Colonic mucosa (tissue), 4 donors: ENCODE results near the gene OSBPL7. TPM values are rescaled to one million over a fixed set of nuclear protein-coding genes. Genes with fewer than 3 reads are reported as not detected.

Experiments
- DNase-seq: peaks from one replicate; pipeline ENCODE4 v3.0.0-alpha.2; 2020
- H3K27ac ChIP-seq: fragments of 200-600 bp; one replicate; pipeline ENCODE4 v1.8.0; 2021
- H3K27me3 ChIP-seq: fragments of 200-600 bp; one replicate; pipeline ENCODE4 v1.8.0; 2021
- H3K36me3 ChIP-seq: fragments of 200-600 bp; one replicate; pipeline ENCODE4 v1.8.0; 2021
- H3K4me1 ChIP-seq: fragments of 200-600 bp; one replicate; pipeline ENCODE4 v1.8.0; 2021; ENCODE audit warnings: mild to moderate bottlenecking
- H3K4me3 ChIP-seq: fragments of 200-600 bp; one replicate; pipeline ENCODE4 v1.8.0; 2021
- H3K9ac ChIP-seq, 2 donors: one replicate each; pipeline ENCODE4 v1.7.0; 2013; ENCODE audit warnings: control low read depth in 2 of 2, low read depth in 2 of 2, low read length in 2 of 2
- H3K9me3 ChIP-seq: fragments of 200-600 bp; one replicate; pipeline ENCODE4 v1.8.0; 2021
- intact Hi-C: fragments of 100-400 bp; cut with DNase I; formaldehyde crosslinking; loops from one replicate; pipeline ENCODE4 v1.14.1; 2022
- total RNA-seq, 2 donors: library from RNA; stranded (reverse); fragmentation: NEBNext Ultra II Directional in 1 of 2; extraction: Animal tissue kit (Norgen Biotek cat#: 25700) in 1 of 2; gene quantifications; one replicate each; pipeline ENCODE4 v1.2.1, GENCODE V29; 2021
- TF ChIP-seq, protein P1 (sequence below): fragments of 200-600 bp; IDR thresholded peaks from one replicate; pipeline ENCODE4 v1.8.0; 2022; ENCODE audit warnings: antibody characterized with exemption, mild to moderate bottlenecking
- donor health status: healthy.
- donor health status: DM: no; HTN: no; CAD: no.
- donor health status: DM: no; HTN: no; CAD: no.

OSBPL7 gene
- total RNA-seq, 2 donors from 2014 or later: 34.8 to 93.6 TPM

DNA sequence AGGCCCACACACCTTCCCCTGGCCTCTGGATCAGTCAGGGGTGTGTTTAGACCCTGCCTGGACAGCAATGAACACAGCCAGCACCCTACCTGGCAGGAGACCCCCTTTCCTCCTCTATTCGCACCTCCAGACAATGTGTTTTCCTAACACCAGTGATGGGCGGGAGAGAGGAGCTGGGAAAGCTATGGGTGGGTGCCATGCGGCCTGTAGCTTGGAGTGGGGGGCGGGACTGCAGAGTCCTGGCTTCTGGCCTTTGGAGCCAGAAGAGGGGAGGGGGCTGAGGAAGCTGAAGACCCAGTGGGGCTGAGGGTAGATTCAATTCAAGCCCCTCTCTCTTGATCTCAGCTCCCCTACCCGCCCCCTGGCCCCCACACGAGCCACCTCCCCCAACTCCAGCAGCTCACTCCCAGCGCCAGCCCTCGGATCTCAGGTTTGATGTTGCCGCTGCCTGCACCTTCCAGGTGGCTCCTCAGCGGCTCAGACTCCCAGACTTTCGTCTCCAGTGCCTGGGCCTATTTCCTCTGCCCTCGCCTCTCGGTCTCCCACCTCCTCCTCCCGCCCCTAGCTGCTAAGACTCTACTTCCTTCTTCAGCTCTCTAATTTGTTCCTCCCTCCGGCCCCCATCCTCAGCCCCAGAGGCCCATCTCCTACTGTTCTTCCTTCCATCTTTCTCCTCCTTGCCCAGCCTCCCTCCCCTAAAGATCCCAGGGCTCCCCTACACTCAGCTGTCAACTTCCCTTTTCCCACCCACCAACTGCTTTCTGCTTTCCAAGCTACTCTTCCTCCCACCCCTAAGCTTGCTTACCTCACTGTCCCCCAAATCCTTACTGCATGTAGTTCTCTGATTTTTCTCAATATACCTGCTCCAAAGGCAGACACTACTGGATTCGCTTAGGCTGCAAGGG lies 36.2 kb upstream of the OSBPL7 start:
- H3K27me3 ChIP-seq: peaks cover 7% of the 10 kb centered on the region
- H3K27ac ChIP-seq: no peak overlapping the region
- no peak overlapping the region for H3K9ac ChIP-seq
- H3K9me3 ChIP-seq: no peaks in the 10 kb centered on the region
- no peak overlapping the region for H3K4me3 ChIP-seq
- intact Hi-C loops: no loop called here
- TF ChIP-seq, protein P1, sequence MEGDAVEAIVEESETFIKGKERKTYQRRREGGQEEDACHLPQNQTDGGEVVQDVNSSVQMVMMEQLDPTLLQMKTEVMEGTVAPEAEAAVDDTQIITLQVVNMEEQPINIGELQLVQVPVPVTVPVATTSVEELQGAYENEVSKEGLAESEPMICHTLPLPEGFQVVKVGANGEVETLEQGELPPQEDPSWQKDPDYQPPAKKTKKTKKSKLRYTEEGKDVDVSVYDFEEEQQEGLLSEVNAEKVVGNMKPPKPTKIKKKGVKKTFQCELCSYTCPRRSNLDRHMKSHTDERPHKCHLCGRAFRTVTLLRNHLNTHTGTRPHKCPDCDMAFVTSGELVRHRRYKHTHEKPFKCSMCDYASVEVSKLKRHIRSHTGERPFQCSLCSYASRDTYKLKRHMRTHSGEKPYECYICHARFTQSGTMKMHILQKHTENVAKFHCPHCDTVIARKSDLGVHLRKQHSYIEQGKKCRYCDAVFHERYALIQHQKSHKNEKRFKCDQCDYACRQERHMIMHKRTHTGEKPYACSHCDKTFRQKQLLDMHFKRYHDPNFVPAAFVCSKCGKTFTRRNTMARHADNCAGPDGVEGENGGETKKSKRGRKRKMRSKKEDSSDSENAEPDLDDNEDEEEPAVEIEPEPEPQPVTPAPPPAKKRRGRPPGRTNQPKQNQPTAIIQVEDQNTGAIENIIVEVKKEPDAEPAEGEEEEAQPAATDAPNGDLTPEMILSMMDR: no peak
- H3K4me1 ChIP-seq: no peaks in the 10 kb centered on the region
- no peak for DNase-seq
- no peaks in the 10 kb centered on the region for H3K36me3 ChIP-seq

DNA sequence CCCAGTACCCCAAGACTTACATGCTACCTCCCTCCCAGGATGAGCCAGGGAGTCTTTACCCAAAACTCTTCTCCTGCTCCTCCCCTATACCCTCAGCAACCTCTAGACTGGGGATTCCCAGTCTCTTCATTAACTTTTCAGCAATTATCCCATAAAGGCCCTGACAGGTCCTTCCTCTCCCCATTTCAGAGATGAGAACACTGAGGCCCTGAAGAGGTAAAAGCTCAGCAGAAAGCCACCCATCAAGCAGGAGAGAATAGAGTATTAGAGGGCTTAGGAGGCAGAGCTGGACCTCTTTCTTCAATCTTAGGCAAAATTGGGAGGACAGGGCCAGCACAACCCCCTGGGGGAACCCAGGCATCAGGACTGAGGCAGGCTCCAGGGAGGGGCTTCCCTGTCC lies 35.2 kb upstream of the OSBPL7 start:
- H3K27ac ChIP-seq: no peak overlapping the region
- TF ChIP-seq, protein P1: no peak
- H3K9me3 ChIP-seq: no peaks in the 10 kb centered on the region
- no peaks in the 10 kb centered on the region for H3K36me3 ChIP-seq
- H3K4me1 ChIP-seq: no peaks in the 10 kb centered on the region
- H3K4me3 ChIP-seq: no peak overlapping the region
- H3K9ac ChIP-seq: no peak overlapping the region
- no peak for DNase-seq
- H3K27me3 ChIP-seq: peaks cover 17% of the 10 kb centered on the region
- intact Hi-C loops: no loop called here

DNA sequence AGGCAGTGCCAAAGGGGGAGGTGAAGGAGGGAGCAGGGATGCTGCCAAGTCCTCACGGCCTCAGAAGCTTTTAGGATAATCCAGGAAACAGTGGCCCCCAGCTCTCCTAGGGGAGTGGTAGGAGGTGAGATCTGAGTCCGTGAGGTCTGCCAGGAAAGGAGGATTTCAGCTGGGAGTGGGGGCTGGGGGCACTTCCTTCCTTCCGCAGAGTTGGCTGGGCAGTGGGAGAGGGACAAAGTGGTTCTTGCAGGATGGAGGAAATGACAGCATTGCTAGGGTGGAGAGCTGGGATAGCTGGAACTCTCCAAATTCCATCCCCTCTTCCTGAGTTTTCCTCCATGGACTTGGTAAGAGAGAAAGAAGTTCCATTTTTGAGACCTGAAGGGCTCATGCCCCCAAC lies 34.1 kb upstream of the OSBPL7 start:
- TF ChIP-seq, protein P1: no peak
- intact Hi-C loops: no loop called here
- no peak overlapping the region for H3K27ac ChIP-seq
- no peak for DNase-seq
- no peak overlapping the region for H3K4me3 ChIP-seq
- H3K9me3 ChIP-seq: no peaks in the 10 kb centered on the region
- no peaks in the 10 kb centered on the region for H3K36me3 ChIP-seq
- no peaks in the 10 kb centered on the region for H3K4me1 ChIP-seq
- no peak overlapping the region for H3K9ac ChIP-seq
- peaks cover 24% of the 10 kb centered on the region for H3K27me3 ChIP-seq

DNA sequence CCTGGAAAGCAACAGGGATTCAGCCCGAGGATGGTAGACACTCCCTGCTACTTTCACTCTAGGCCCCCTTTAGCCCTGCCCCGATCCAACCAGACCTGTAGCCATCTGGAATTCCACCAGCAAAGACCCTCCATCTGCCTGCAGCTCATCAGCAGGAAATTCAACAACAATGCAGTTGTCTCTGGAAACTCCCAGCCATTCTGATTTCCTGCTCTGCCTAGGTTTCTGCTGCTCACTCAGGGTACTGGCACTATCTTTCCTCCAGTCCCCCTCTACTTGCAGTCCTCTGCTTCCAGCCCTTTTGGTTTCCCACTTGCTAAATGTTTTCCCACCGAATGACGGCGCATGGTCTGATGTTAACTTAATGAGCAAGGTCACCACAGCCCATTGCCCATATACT lies 32.0 kb upstream of the OSBPL7 start:
- no peak overlapping the region for H3K9ac ChIP-seq

DNA sequence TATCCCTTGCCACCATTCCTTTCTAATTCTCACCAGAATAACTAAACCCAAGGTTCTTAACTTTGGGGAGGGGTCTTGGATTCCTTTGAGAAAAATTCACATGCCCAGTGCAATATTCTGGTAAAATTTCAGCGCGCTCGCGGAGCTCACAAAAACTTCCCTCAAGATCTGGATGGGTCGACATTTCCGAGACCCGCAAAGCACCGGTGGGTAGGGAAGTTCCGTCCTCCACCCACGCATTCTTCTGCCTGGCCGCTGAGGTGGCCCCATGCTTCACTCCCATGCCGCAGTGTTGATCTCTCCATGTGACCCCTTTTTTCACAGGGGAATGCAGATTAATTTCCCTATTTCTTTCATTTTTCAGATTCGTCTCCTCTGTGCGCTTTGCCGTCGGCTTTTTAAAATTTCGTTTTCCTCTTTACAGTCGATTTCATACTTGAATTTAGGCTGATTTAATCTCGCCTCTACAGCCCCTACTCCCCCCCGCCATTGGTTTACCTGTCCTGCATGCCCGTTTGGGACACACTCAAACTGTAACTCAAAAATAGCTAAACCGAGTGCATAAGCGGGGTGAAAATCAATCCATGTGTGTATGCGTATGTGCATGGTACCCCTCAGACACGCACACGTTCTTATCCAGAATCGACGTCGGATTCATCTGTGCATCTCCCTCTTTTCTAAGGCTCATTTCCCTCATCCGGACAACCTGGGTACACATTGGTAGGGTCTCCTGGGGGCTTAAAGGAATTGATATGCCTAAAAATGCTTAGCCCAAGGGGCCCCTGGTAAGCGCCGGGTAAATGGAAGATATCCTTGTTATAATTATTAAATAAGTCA lies 30.7 kb upstream of the OSBPL7 start:
- Histone ChIP-seq H3K4me3 (no peak overlapping the region), H3K9ac (no peak overlapping the region), H3K36me3 (no peaks in the 10 kb centered on the region), H3K27ac (no peak overlapping the region), H3K9me3 (no peaks in the 10 kb centered on the region), H3K27me3 (peaks cover 39% of the 10 kb centered on the region), H3K4me1 (no peaks in the 10 kb centered on the region)
- intact Hi-C loops: no loop called here
- TF ChIP-seq, protein P1: no peak
- no peak for DNase-seq

More for the DNA sequence above, 32.0 kb upstream of the OSBPL7 start:
- intact Hi-C loops: no loop called here
- H3K27me3 ChIP-seq: peaks cover 27% of the 10 kb centered on the region
- TF ChIP-seq, protein P1: no peak
- no peak overlapping the region for H3K27ac ChIP-seq
- H3K9me3 ChIP-seq: no peaks in the 10 kb centered on the region
- no peak overlapping the region for H3K4me3 ChIP-seq
- H3K4me1 ChIP-seq: no peaks in the 10 kb centered on the region
- no peak for DNase-seq
- H3K36me3 ChIP-seq: no peaks in the 10 kb centered on the region
